ENCODE measurements around the gene ZNFX1. TPM values are rescaled to one million over a fixed set of nuclear protein-coding genes. Genes with fewer than 3 reads are reported as not detected.

The ZNFX1 gene
- total RNA-seq, 3 donors from 2014 or later = 33.6 to 36.4 (median 35.5) TPM

GRCh38 chr20:49279677-49280462, 2.0 kb upstream of the ZNFX1 start:
- DNase-seq = no peak
- TF ChIP-seq CTCF (IDR thresholded peaks at IDR 0.05) = no peak
- Histone ChIP-seq H3K36me3 (ENCODE audit: low read depth) (peaks cover 43% of the 10 kb centered on the region), H3K9me3 (peaks cover 51% of the 10 kb centered on the region), H3K4me3 (no peak overlapping the region), H3K4me1 (ENCODE audit: low read depth) (peaks cover 25% of the 10 kb centered on the region)
- intact Hi-C loops (cut with DNase I, micrococcal nuclease) = no loop called here
- no peak for ATAC-seq

GRCh38 chr20:49278818-49279676, 1.2 kb upstream of the ZNFX1 start:
- Histone ChIP-seq H3K9me3 (peaks cover 43% of the 10 kb centered on the region), H3K4me1 (ENCODE audit: low read depth) (peaks cover 25% of the 10 kb centered on the region), H3K36me3 (ENCODE audit: low read depth) (peaks cover 35% of the 10 kb centered on the region), H3K4me3 (peak overlapping the region; percentile 82)
- DNase-seq = peak; percentile 35 to 56 (median 49)
- intact Hi-C loops (cut with DNase I, micrococcal nuclease) = no loop called here
- no peak for TF ChIP-seq CTCF (IDR thresholded peaks at IDR 0.05)
- ATAC-seq = no peak

GRCh38 chr20:49277786-49278035, 146 bp downstream of the ZNFX1 start:
- H3K4me3 ChIP-seq = peak overlapping the region; percentile 82

GRCh38 chr20:49276961-49277785, 684 bp downstream of the ZNFX1 start:
- intact Hi-C loops (cut with DNase I, micrococcal nuclease) = no loop called here
- TF ChIP-seq CTCF (IDR thresholded peaks at IDR 0.05) = no peak
- Histone ChIP-seq H3K4me1 (ENCODE audit: low read depth) (peaks cover 28% of the 10 kb centered on the region), H3K4me3 (peak overlapping the region; percentile 82), H3K9me3 (peaks cover 25% of the 10 kb centered on the region), H3K36me3 (ENCODE audit: low read depth) (peaks cover 29% of the 10 kb centered on the region)
- peak in 2 of 3 donors; percentile 56 to 76 for DNase-seq
- ATAC-seq = peak; percentile 17

More at GRCh38 chr20:49277786-49278035, 146 bp downstream of the ZNFX1 start:
- peaks cover 32% of the 10 kb centered on the region for H3K36me3 ChIP-seq (ENCODE audit: low read depth)
- no peak for ATAC-seq
- peaks cover 31% of the 10 kb centered on the region for H3K9me3 ChIP-seq
- no peak for TF ChIP-seq CTCF (IDR thresholded peaks at IDR 0.05)
- no peak for DNase-seq
- intact Hi-C loops (cut with DNase I, micrococcal nuclease) = no loop called here
- H3K4me1 ChIP-seq (ENCODE audit: low read depth) = peaks cover 28% of the 10 kb centered on the region

- Histone ChIP-seq H3K9me3 (peaks cover 19% of the 10 kb centered on the region), H3K4me1 (ENCODE audit: low read depth) (peaks cover 26% of the 10 kb centered on the region), H3K36me3 (ENCODE audit: low read depth) (peaks cover 22% of the 10 kb centered on the region), H3K4me3 (no peak overlapping the region)
- TF ChIP-seq CTCF (IDR thresholded peaks at IDR 0.05) = no peak
- DNase-seq = no peak
- intact Hi-C loops (cut with DNase I, micrococcal nuclease) = no loop called here
- no peak for ATAC-seq
These were observed 1.5 kb downstream of the ZNFX1 start for GRCh38 chr20:49276161-49276960.
